HepG2 (cell line): Measurements from ENCODE around the gene TPPP3. TPM values are rescaled to one million over a fixed set of nuclear protein-coding genes. Genes with fewer than 3 reads are reported as not detected.

ENCODE experiments used
- ATAC-seq: fragments of 200-7000 bp; cut with Tn5 transposase; 3 replicates; pipeline ENCODE4 v1.9.1; 2020; ENCODE audit warnings: mild to moderate bottlenecking, moderate library complexity
- BruUV-seq: library from RNA; stranded (reverse); fragments of 400-500 nt; replicated peaks from 2 replicates; lab custom pipeline; 2021; lab: Mats Ljungman, UMichigan
- CTCF ChIA-PET: fragments of 300-600 bp; formaldehyde crosslinking; extraction: SDS; loops from one replicate; lab custom pipeline; 2021; ENCODE audit warnings: low total read pairs, inconsistent platforms, low intra/inter-chr PET ratio; lab: Yijun Ruan, JAX
- POLR2A ChIA-PET: fragments of 350-600 bp; sonication (Branson Sonifier 250); formaldehyde crosslinking; loops from one replicate; lab custom pipeline; 2020; ENCODE audit warnings: antibody characterized with exemption, inconsistent platforms; lab: Yijun Ruan, JAX
- DNase-seq: peaks from one replicate; pipeline ENCODE4 v3.0.0-alpha.2; 2015; ENCODE audit warnings: low spot score
- FAIRE-seq: peaks from 3 replicates; lab custom pipeline; 2011; peaks lifted over from hg19 to GRCh38; lab: Jason Lieb, UNC
- H2AFZ ChIP-seq: one replicate; pipeline ENCODE4 v1.6.1; 2011; ENCODE audit warnings: low read length, inconsistent platforms
- H3K27ac ChIP-seq: fragments of 300-600 bp; 3 replicates; pipeline ENCODE4 v1.8.0; 2011; ENCODE audit warnings: mixed run types, mild to moderate bottlenecking, mixed read lengths, low read length, inconsistent platforms; ENCODE audit not compliant: insufficient read depth; ENCODE audit errors: extremely low read length
- H3K27me3 ChIP-seq, 2 experiments: fragments of 200-600 bp in 1 of 2; 2 replicates in 1 of 2; 3 replicates in 1 of 2; pipeline versions ENCODE4 v1.6.0 to v1.8.0; 2011; ENCODE audit warnings: low read length in 2 of 2, mild to moderate bottlenecking in 2 of 2, moderate library complexity in 2 of 2, inconsistent platforms in 1 of 2; ENCODE audit not compliant: insufficient read depth in 2 of 2, control insufficient read depth in 1 of 2
- H3K36me3 ChIP-seq, 2 experiments: fragments of 200-600 bp in 1 of 2; replicated peaks in 1 of 2; 2 replicates in 1 of 2; 3 replicates in 1 of 2; pipeline versions ENCODE4 v1.5.1 to v1.8.0; 2011; ENCODE audit warnings: low read length in 2 of 2, inconsistent platforms in 1 of 2; ENCODE audit not compliant: insufficient read depth in 2 of 2, control insufficient read depth in 1 of 2
- H3K4me1 ChIP-seq: 2 replicates; pipeline ENCODE4 v1.5.1; 2012; ENCODE audit warnings: low read length, inconsistent platforms; ENCODE audit not compliant: insufficient read depth
- H3K4me2 ChIP-seq: 2 replicates; pipeline ENCODE4 v1.6.0; 2011; ENCODE audit warnings: low read depth, low read length, inconsistent platforms
- H3K4me3 ChIP-seq, 3 experiments: fragments of 200-600 bp in 1 of 3; sonication (generic), shearing (Covaris generic) in 1 of 3; replicated peaks in 1 of 3; 2 replicates each; pipeline ENCODE4 v1.5.1; 2011 to 2016; ENCODE audit warnings: low read length in 3 of 3, inconsistent platforms in 2 of 3, low read depth in 2 of 3, mild to moderate bottlenecking in 2 of 3, control low read depth in 1 of 3, mixed read lengths in 1 of 3; ENCODE audit not compliant: insufficient read depth in 1 of 3
- H3K79me2 ChIP-seq: one replicate; pipeline ENCODE4 v1.6.1; 2011; ENCODE audit warnings: low read length, inconsistent platforms; ENCODE audit not compliant: insufficient read depth
- H3K9ac ChIP-seq: 2 replicates; pipeline ENCODE4 v1.6.0; 2011; ENCODE audit warnings: mild to moderate bottlenecking, low read depth, low read length, inconsistent platforms; ENCODE audit not compliant: insufficient read depth
- H3K9me3 ChIP-seq: 2 replicates; pipeline ENCODE4 v1.5.1; 2012; ENCODE audit warnings: mild to moderate bottlenecking, low read length
- H4K20me1 ChIP-seq: 2 replicates; pipeline ENCODE4 v1.6.0; 2011; ENCODE audit warnings: inconsistent platforms, mild to moderate bottlenecking, low read length, moderate library complexity; ENCODE audit not compliant: insufficient read depth
- ARID2 ChIP-seq: sonication (generic); formaldehyde crosslinking; IDR thresholded peaks from 2 replicates; pipeline ENCODE4 v1.8.1; 2022; ENCODE audit warnings: mild to moderate bottlenecking, missing genetic modification reagents, borderline replicate concordance
- DNMT1 ChIP-seq: sonication (generic); formaldehyde crosslinking; IDR thresholded peaks from 2 replicates; pipeline ENCODE4 v1.5.1; 2020; ENCODE audit warnings: mild to moderate bottlenecking, missing genetic modification reagents
- EZH2 ChIP-seq: conservative IDR thresholded peaks from 2 replicates; pipeline ENCODE4 v1.6.1; 2012; ENCODE audit warnings: mild to moderate bottlenecking, low read depth, low read length, moderate library complexity
- GZF1 ChIP-seq: sonication (generic); formaldehyde crosslinking; IDR thresholded peaks from 2 replicates; pipeline ENCODE4 v1.5.1; 2020; ENCODE audit warnings: mild to moderate bottlenecking, missing genetic modification reagents
- NFATC3 ChIP-seq: sonication (generic); formaldehyde crosslinking; IDR thresholded peaks from 2 replicates; pipeline ENCODE4 v1.5.1; 2020; ENCODE audit warnings: mild to moderate bottlenecking, missing genetic modification reagents
- PHF21A ChIP-seq: sonication (generic); formaldehyde crosslinking; IDR thresholded peaks from 2 replicates; pipeline ENCODE4 v1.5.0; 2020; ENCODE audit warnings: mild to moderate bottlenecking, missing genetic modification reagents
- POGZ ChIP-seq: sonication (generic); formaldehyde crosslinking; IDR thresholded peaks from 2 replicates; pipeline ENCODE4 v1.4.0; 2020; ENCODE audit warnings: mild to moderate bottlenecking, missing genetic modification reagents
- ZBTB20 ChIP-seq: sonication (generic); formaldehyde crosslinking; IDR thresholded peaks from 2 replicates; pipeline ENCODE4 v1.8.1; 2023; ENCODE audit warnings: missing genetic modification reagents, low read depth, mild to moderate bottlenecking, borderline replicate concordance
- ZFP36 ChIP-seq: fragments of 150-350 bp; IDR thresholded peaks from 2 replicates; pipeline ENCODE4 v1.6.1; 2018; ENCODE audit warnings: borderline replicate concordance, low read length, low read depth; ENCODE audit not compliant: partially characterized antibody
- ZNF749 ChIP-seq: sonication (generic); formaldehyde crosslinking; IDR thresholded peaks from 2 replicates; pipeline ENCODE4 v1.8.0; 2022; ENCODE audit warnings: mild to moderate bottlenecking, missing genetic modification reagents, moderate library complexity, borderline replicate concordance
- ZNF766 ChIP-seq: sonication (generic); formaldehyde crosslinking; IDR thresholded peaks from 2 replicates; pipeline ENCODE4 v1.5.0; 2020; ENCODE audit warnings: missing genetic modification reagents, borderline replicate concordance
- WGBS: methylation state at CpG from one replicate; pipeline ENCODE4 v1.1.6; 2017; ENCODE audit warnings: low lambda C conversion rate; 5-methylcytosine and 5-hydroxymethylcytosine counted together
- in situ Hi-C: cut with HindIII; loops from 2 replicates; pipeline ENCODE4 v1.10.0; 2017; ENCODE audit warnings: low pct_unique_long_range_greater_than_20kb; ENCODE audit not compliant: extremely low pct_ligation_motif_present
- intact Hi-C: fragments of 100-400 bp; cut with micrococcal nuclease; formaldehyde crosslinking; loops from one replicate; pipeline ENCODE4 v1.10.0; 2022; ENCODE audit not compliant: unreplicated experiment
- polyA plus RNA-seq, 8 experiments: library from polyadenylated mRNA; depleted of rRNA in 3 of 8; stranded (reverse) in 7 of 8; unstranded in 1 of 8; fragments of >200 nt; fragmentation: Illumina TruSeq in 4 of 8; extraction: Trizol in 4 of 8; gene quantifications; 2 replicates each; pipeline versions ENCODE4 v1.2.1 to v1.2.3, GENCODE V29; 2011 to 2016; ENCODE audit warnings: low read depth in 4 of 8, missing spikeins in 1 of 8, mixed read lengths in 1 of 8; ENCODE audit not compliant: insufficient read depth in 1 of 8
- total RNA-seq, 5 experiments: library from RNA; depleted of rRNA; stranded (reverse); fragments of >200 nt; fragmentation: Illumina TruSeq; extraction: Trizol; gene quantifications; 2 replicates each; pipeline ENCODE4 v1.2.3, GENCODE V29; 2016; ENCODE audit warnings: low read depth in 1 of 5

Gene TPPP3
- total and polyA plus RNA-seq, 2 of the 13 experiments (the other 11 are each of a cell fraction or from before 2014, with no cell fraction given) = 0.16 to 0.44 TPM

DNA sequence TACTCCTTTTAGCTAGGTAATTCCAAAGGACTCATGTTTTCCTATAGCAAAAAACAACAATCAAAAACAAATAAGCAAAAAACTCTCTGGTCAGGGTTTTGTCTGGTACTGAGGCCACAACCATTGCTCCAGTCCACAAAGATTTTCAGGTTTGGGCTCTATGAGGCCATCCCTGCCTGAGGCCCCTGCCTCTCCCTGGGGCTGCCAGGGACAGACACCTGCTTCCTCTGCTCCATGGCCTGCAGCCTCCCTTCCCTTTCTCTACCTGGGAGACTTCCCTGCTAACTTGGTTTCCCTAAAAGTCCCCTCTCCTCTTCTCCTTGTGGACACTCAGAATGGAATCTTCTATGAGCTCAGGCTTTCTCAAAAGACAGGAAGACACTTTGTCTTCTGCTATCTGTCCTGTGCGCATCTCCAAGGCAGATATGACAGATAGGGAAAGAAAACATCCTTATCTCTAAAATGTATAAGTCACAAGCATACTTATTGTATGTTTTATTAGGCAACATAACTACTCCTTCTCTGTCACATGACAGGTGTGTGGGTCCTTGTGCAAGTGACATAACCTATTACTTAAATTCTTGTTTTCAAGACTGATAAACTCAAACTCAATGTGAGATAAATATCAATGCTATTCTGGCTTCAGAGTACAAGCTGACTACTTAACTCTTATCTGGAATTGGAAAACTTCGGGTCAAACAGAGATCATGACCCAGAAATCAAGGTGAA is 24.2 kb upstream of the TPPP3 start:
- CTCF ChIA-PET = interaction anchor here (2.3 kb wide), 1 partner anchor 138 kb away, joined by 7 read pairs; the partner anchor contains the start of gene PLEKHG4
- no peak overlapping the region for H3K4me3 ChIP-seq
- no peaks in the 10 kb centered on the region for H3K36me3 ChIP-seq
- POLR2A ChIA-PET = interaction anchor here (1.1 kb wide), 1 partner anchor 11 kb away, joined by 3 read pairs; no protein-coding TSS in a partner anchor
- no TSS peak for BruUV-seq
- peaks cover under 1 to 17% of the 10 kb centered on the region in 2 experiments; a peak in 3 of 5 replicates for H3K27me3 ChIP-seq
- peaks cover 32% of the 10 kb centered on the region for H3K4me1 ChIP-seq
- H2AFZ ChIP-seq = no peak overlapping the region
- FAIRE-seq = no peak
- H3K27ac ChIP-seq = no peak overlapping the region
- no peak overlapping the region for H3K9ac ChIP-seq
- H3K4me2 ChIP-seq = no peak overlapping the region
- no peaks in the 10 kb centered on the region for H4K20me1 ChIP-seq
- H3K79me2 ChIP-seq = no peaks in the 10 kb centered on the region
- no peak for ATAC-seq
- 7% methylated on average over 2 of the region's 2 CpGs for WGBS
- no peaks in the 10 kb centered on the region for H3K9me3 ChIP-seq
- DNase-seq = no peak
- intact Hi-C loops = loop anchor here (2.0 kb wide), 1 partner anchor 91 kb away; the partner anchor contains the start of genes KCTD19 and LRRC36
- no peak for TF ChIP-seq GZF1
- no peak for TF ChIP-seq EZH2
- TF ChIP-seq PHF21A (CRISPR knock-in tag) = no peak
- no peak for TF ChIP-seq ARID2
- no peak for TF ChIP-seq DNMT1 (CRISPR knock-in tag)
- no peak for TF ChIP-seq ZBTB20 (CRISPR knock-in tag)
- no peak for TF ChIP-seq ZNF749
- no peak for TF ChIP-seq POGZ
- TF ChIP-seq ZFP36 = no peak
- TF ChIP-seq NFATC3 (CRISPR knock-in tag) = no peak
- TF ChIP-seq ZNF766 (CRISPR knock-in tag) = no peak
- TF ChIP-seq, all 625 proteins: peak for 0
- in situ Hi-C loops = no loop called here
